ENCODE data around the gene RRAD.

- no peak for TF ChIP-seq CTCF (tag by site-specific recombination; IDR thresholded peaks at IDR 0.05)
- no peak for TF ChIP-seq ZNF202 (tag by site-specific recombination; IDR thresholded peaks at IDR 0.05; ENCODE audit: borderline replicate concordance)
- no peak for TF ChIP-seq ZNF138 (tag by site-specific recombination; IDR thresholded peaks at IDR 0.05; ENCODE audit: borderline replicate concordance)
- TF ChIP-seq ZNF704 (tag by site-specific recombination; IDR thresholded peaks at IDR 0.05): no peak
Measured at GRCh38 chr16:66970775-66971720, 45.7 kb upstream of the RRAD start.

Measured in HEK293 (cell line).